GM12878 (cell line): Measurements from ENCODE around the gene VNN1. TPM values are rescaled to one million over a fixed set of nuclear protein-coding genes. Genes with fewer than 3 reads are reported as not detected.

ENCODE experiments used
- ATAC-seq: fragments of 200-7000 bp; cut with Tn5 transposase; 3 replicates; pipeline ENCODE4 v1.9.1; 2020; ENCODE audit warnings: mild to moderate bottlenecking, moderate library complexity
- BruUV-seq: library from RNA; stranded (reverse); fragments of 400-500 nt; replicated peaks from 2 replicates; lab custom pipeline; 2021; lab: Mats Ljungman, UMichigan
- CTCF ChIA-PET: fragments of 300-600 bp; sonication (Branson Sonifier 250); formaldehyde crosslinking; extraction: SDS; loops from one replicate; lab custom pipeline; 2021; ENCODE audit warnings: inconsistent platforms; lab: Yijun Ruan, JAX
- POLR2A ChIA-PET: fragments of 350-600 bp; formaldehyde crosslinking; extraction: SDS; loops from one replicate; lab custom pipeline; 2021; ENCODE audit warnings: inconsistent platforms; lab: Charles Lee
- RAD21 ChIA-PET: fragments of 300-600 bp; sonication (Branson Sonifier 250); formaldehyde crosslinking; loops from one replicate; lab custom pipeline; 2023; ENCODE audit warnings: antibody characterized with exemption; ENCODE audit not compliant: unreplicated experiment; lab: Charles Lee
- SMC1A ChIA-PET: fragments of 300-600 bp; sonication (Branson Sonifier 250); formaldehyde crosslinking; loops from one replicate; lab custom pipeline; 2023; ENCODE audit not compliant: unreplicated experiment, uncharacterized antibody; lab: Charles Lee
- DNase-seq: peaks from one replicate; pipeline ENCODE4 v3.0.0-alpha.2; 2011; ENCODE audit warnings: low read depth, low spot score
- FAIRE-seq: peaks from 3 replicates; lab custom pipeline; 2011; peaks lifted over from hg19 to GRCh38; lab: Jason Lieb, UNC
- H2AFZ ChIP-seq: 2 replicates; pipeline ENCODE4 v1.6.0; 2011; ENCODE audit warnings: low read depth, low read length, control low read depth; ENCODE audit not compliant: control insufficient read depth
- H3K27ac ChIP-seq: 2 replicates; pipeline ENCODE4 v1.5.1; 2011; ENCODE audit warnings: control low read depth; ENCODE audit not compliant: control insufficient read depth, insufficient read depth
- H3K27me3 ChIP-seq, 2 experiments: replicated peaks in 1 of 2; 2 replicates each; pipeline versions ENCODE4 v1.6.0 to v1.6.1; 2011; ENCODE audit warnings: low read length in 1 of 2; ENCODE audit not compliant: control insufficient read depth in 2 of 2, insufficient read depth in 2 of 2
- H3K36me3 ChIP-seq, 2 experiments: 2 replicates each; pipeline ENCODE4 v1.5.1; 2011; ENCODE audit warnings: low read length in 1 of 2; ENCODE audit not compliant: control insufficient read depth in 2 of 2, insufficient read depth in 2 of 2
- H3K4me1 ChIP-seq: 2 replicates; pipeline ENCODE4 v1.6.1; 2011; ENCODE audit warnings: mild to moderate bottlenecking, low read length, moderate library complexity, mixed read lengths; ENCODE audit not compliant: control insufficient read depth, insufficient read depth
- H3K4me2 ChIP-seq: 2 replicates; pipeline ENCODE4 v1.6.0; 2011; ENCODE audit warnings: control low read depth; ENCODE audit not compliant: control insufficient read depth, insufficient read depth
- H3K4me3 ChIP-seq: fragments of 200-600 bp; sonication (generic); 2 replicates; pipeline ENCODE4 v1.5.1; 2016
- H3K79me2 ChIP-seq: 2 replicates; pipeline ENCODE4 v1.6.0; 2011; ENCODE audit warnings: low read length; ENCODE audit not compliant: control insufficient read depth, insufficient read depth
- H3K9ac ChIP-seq: 2 replicates; pipeline ENCODE4 v1.8.0; 2011; ENCODE audit warnings: low read length, control low read depth, mixed read lengths; ENCODE audit not compliant: control insufficient read depth, insufficient read depth
- H3K9me3 ChIP-seq: replicated peaks from 3 replicates; pipeline ENCODE4 v1.5.1; 2011; ENCODE audit warnings: mild to moderate bottlenecking, low read length; ENCODE audit not compliant: control insufficient read depth, insufficient read depth
- H4K20me1 ChIP-seq: 2 replicates; pipeline ENCODE4 v1.6.0; 2011; ENCODE audit not compliant: control insufficient read depth, insufficient read depth
- ATF7 ChIP-seq: fragments of 450-650 bp; IDR thresholded peaks from 2 replicates; pipeline ENCODE4 v1.6.1; 2016; ENCODE audit warnings: low read depth, mild to moderate bottlenecking
- HDAC2 ChIP-seq: fragments of 200-600 bp; sonication (generic); IDR thresholded peaks from 2 replicates; pipeline ENCODE4 v1.6.1; 2017
- MTA2 ChIP-seq: fragments of 450-650 bp; IDR thresholded peaks from 2 replicates; pipeline ENCODE4 v1.6.1; 2016; ENCODE audit warnings: low read depth, mild to moderate bottlenecking, moderate library complexity
- MXI1 ChIP-seq: fragments of 150-350 bp; IDR thresholded peaks from 2 replicates; pipeline ENCODE4 v1.6.1; 2011; ENCODE audit warnings: low read depth, mild to moderate bottlenecking, inconsistent platforms, low read length, improper control_type of control experiment
- MYC ChIP-seq: IDR thresholded peaks from 2 replicates; pipeline ENCODE4 v1.6.1; 2011; ENCODE audit warnings: mild to moderate bottlenecking, low read length, moderate library complexity, inconsistent platforms; ENCODE audit not compliant: insufficient read depth, insufficient replicate concordance, insufficient read length, severe bottlenecking
- PML ChIP-seq: IDR thresholded peaks from 2 replicates; pipeline ENCODE4 v1.6.1; 2012; ENCODE audit warnings: low read length, inconsistent platforms
- POLR2AphosphoS2 ChIP-seq: IDR thresholded peaks from 2 replicates; pipeline ENCODE4 v1.6.1; 2011; ENCODE audit warnings: low read depth, mild to moderate bottlenecking, low read length, improper control_type of control experiment, moderate library complexity
- RBBP5 ChIP-seq: fragments of 200-600 bp; sonication (generic); conservative IDR thresholded peaks from 2 replicates; pipeline ENCODE4 v1.6.1; 2016
- ZBED1 ChIP-seq: IDR thresholded peaks from 2 replicates; pipeline ENCODE4 v1.6.1; 2016; ENCODE audit warnings: borderline replicate concordance
- ZNF217 ChIP-seq: fragments of 450-650 bp; IDR thresholded peaks from 2 replicates; pipeline ENCODE4 v1.6.1; 2017; ENCODE audit warnings: antibody characterized with exemption, mild to moderate bottlenecking
- WGBS: methylation state at CpG from one replicate; pipeline ENCODE4 v1.1.6; 2016; ENCODE audit warnings: low lambda C conversion rate; ENCODE audit not compliant: insufficient replicate concordance, insufficient coverage; ENCODE audit errors: missing lambda C conversion rate; 5-methylcytosine and 5-hydroxymethylcytosine counted together
- in situ Hi-C: fragments of 300-500 bp; cut with MboI; formaldehyde crosslinking; loops from 9 replicates; pipeline ENCODE4 v1.14.3; 2018; ENCODE audit warnings: mixed read lengths
- intact Hi-C: fragments of 100-400 bp; cut with micrococcal nuclease; formaldehyde crosslinking; loops from one replicate; pipeline ENCODE4 v1.14.2; 2022; ENCODE audit not compliant: unreplicated experiment
- polyA plus RNA-seq, 11 experiments: library from polyadenylated mRNA; depleted of rRNA in 4 of 11; unstranded in 6 of 11; stranded (reverse) in 5 of 11; fragments of >200 nt; fragmentation: Nextera tagmentation in 4 of 11; fragmentation: Illumina TruSeq in 1 of 11; extraction: Ambion mirVana in 4 of 11; extraction: Trizol in 1 of 11; gene quantifications; 1 replicate in 1 of 11; 2 replicates in 10 of 11; pipeline versions ENCODE4 v1.2.1 to v1.2.3, GENCODE V29; 2011 to 2016; ENCODE audit warnings: inconsistent platforms in 2 of 11, missing spikeins in 2 of 11, low read depth in 1 of 11
- total RNA-seq, 4 experiments: library from RNA; depleted of rRNA in 3 of 4; stranded (reverse); fragments of >200 nt in 3 of 4; fragmentation: Illumina TruSeq in 1 of 4; extraction: Trizol in 1 of 4; gene quantifications; 2 replicates each; pipeline versions ENCODE4 v1.2.1 to v1.2.3, GENCODE V29; 2013 to 2021
- TF ChIP-seq, protein P1 (sequence below): IDR thresholded peaks from 2 replicates; pipeline ENCODE4 v1.6.1; 2011; ENCODE audit warnings: low read depth, low read length, improper control_type of control experiment, borderline replicate concordance
- TF ChIP-seq, protein P2 (sequence below): fragments of 450-650 bp; formaldehyde crosslinking; IDR thresholded peaks from 2 replicates; pipeline ENCODE4 v1.4.0; 2022; ENCODE audit warnings: mild to moderate bottlenecking, moderate library complexity
- TF ChIP-seq, protein P3 (sequence below): fragments of 150-350 bp; IDR thresholded peaks from 2 replicates; pipeline ENCODE4 v1.6.1; 2016; ENCODE audit warnings: low read depth, low read length
- TF ChIP-seq, protein P4 (sequence below): IDR thresholded peaks from 2 replicates; pipeline ENCODE4 v1.6.1; 2011; ENCODE audit warnings: low read depth, mild to moderate bottlenecking, low read length, moderate library complexity, borderline replicate concordance; ENCODE audit errors: extremely low read depth
- TF ChIP-seq, protein P5 (sequence below): fragments of 450-650 bp; IDR thresholded peaks from 2 replicates; pipeline ENCODE4 v1.6.1; 2017; ENCODE audit warnings: mild to moderate bottlenecking, low read depth, inconsistent platforms; ENCODE audit not compliant: poor library complexity, severe bottlenecking

VNN1 gene
- total and polyA plus RNA-seq, 10 of the 15 experiments (the other 5 are each of a cell fraction or from before 2014, with no cell fraction given): not detected

DNA sequence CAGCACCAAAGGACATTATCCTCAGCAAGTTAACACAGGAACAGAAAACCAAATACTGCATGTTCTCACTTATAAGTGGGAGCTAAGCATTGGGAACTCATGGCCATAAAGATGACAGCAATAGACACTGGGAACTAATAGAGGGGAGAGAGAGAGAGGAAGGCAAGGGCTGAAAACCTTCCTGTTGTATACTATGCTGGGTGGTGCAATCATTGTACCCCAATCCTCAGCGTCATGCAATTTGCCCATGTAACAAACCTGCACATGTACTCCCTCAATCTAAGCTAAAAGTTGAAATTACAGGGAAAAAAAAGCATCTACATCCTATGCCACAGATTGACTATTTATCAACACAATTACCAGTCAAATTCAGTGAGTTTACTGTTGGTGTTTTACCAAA lies 20.0 kb upstream of the VNN1 start:
- intact Hi-C loops: no loop called here
- Histone ChIP-seq H3K9me3 (no peaks in the 10 kb centered on the region), H3K9ac (no peak overlapping the region), H3K4me2 (no peak overlapping the region), H2AFZ (no peak overlapping the region), H3K4me3 (no peak overlapping the region), H3K36me3 (no peaks in the 10 kb centered on the region), H4K20me1 (no peaks in the 10 kb centered on the region), H3K27ac (no peak overlapping the region), H3K79me2 (no peaks in the 10 kb centered on the region), H3K27me3 (no peaks in the 10 kb centered on the region), H3K4me1 (no peaks in the 10 kb centered on the region)
- DNase-seq (no peak), FAIRE-seq (no peak), ATAC-seq (no peak)
- WGBS: 47% methylated on average over 1 of the region's 1 CpG
- ChIA-PET CTCF (no interaction called here), SMC1A (interaction anchor here (1.2 kb wide), 1 partner anchor 29 kb away, joined by 4 read pairs; no protein-coding TSS in a partner anchor), RAD21 (no interaction called here), POLR2A (no interaction called here)
- in situ Hi-C loops: no loop called here
- no TSS peak for BruUV-seq
- no peak for TF ChIP-seq RBBP5
- TF ChIP-seq, protein P1, sequence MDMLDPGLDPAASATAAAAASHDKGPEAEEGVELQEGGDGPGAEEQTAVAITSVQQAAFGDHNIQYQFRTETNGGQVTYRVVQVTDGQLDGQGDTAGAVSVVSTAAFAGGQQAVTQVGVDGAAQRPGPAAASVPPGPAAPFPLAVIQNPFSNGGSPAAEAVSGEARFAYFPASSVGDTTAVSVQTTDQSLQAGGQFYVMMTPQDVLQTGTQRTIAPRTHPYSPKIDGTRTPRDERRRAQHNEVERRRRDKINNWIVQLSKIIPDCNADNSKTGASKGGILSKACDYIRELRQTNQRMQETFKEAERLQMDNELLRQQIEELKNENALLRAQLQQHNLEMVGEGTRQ: no peak
- TF ChIP-seq ZBED1: no peak
- TF ChIP-seq, protein P2, sequence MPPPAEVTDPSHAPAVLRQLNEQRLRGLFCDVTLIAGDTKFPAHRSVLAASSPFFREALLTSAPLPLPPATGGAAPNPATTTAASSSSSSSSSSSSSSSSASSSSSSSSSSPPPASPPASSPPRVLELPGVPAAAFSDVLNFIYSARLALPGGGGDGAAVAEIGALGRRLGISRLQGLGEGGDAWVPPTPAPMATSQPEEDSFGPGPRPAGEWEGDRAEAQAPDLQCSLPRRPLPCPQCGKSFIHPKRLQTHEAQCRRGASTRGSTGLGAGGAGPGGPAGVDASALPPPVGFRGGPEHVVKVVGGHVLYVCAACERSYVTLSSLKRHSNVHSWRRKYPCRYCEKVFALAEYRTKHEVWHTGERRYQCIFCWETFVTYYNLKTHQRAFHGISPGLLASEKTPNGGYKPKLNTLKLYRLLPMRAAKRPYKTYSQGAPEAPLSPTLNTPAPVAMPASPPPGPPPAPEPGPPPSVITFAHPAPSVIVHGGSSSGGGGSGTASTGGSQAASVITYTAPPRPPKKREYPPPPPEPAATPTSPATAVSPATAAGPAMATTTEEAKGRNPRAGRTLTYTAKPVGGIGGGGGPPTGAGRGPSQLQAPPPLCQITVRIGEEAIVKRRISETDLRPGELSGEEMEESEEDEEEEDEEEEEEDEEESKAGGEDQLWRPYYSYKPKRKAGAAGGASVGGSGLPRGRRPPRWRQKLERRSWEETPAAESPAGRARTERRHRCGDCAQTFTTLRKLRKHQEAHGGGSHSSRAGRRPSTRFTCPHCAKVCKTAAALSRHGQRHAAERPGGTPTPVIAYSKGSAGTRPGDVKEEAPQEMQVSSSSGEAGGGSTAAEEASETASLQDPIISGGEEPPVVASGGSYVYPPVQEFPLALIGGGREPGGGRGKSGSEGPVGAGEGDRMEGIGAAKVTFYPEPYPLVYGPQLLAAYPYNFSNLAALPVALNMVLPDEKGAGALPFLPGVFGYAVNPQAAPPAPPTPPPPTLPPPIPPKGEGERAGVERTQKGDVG: no peak
- TF ChIP-seq PML: no peak
- TF ChIP-seq MTA2: no peak
- TF ChIP-seq ATF7: no peak
- TF ChIP-seq MYC: no peak
- TF ChIP-seq, protein P3, sequence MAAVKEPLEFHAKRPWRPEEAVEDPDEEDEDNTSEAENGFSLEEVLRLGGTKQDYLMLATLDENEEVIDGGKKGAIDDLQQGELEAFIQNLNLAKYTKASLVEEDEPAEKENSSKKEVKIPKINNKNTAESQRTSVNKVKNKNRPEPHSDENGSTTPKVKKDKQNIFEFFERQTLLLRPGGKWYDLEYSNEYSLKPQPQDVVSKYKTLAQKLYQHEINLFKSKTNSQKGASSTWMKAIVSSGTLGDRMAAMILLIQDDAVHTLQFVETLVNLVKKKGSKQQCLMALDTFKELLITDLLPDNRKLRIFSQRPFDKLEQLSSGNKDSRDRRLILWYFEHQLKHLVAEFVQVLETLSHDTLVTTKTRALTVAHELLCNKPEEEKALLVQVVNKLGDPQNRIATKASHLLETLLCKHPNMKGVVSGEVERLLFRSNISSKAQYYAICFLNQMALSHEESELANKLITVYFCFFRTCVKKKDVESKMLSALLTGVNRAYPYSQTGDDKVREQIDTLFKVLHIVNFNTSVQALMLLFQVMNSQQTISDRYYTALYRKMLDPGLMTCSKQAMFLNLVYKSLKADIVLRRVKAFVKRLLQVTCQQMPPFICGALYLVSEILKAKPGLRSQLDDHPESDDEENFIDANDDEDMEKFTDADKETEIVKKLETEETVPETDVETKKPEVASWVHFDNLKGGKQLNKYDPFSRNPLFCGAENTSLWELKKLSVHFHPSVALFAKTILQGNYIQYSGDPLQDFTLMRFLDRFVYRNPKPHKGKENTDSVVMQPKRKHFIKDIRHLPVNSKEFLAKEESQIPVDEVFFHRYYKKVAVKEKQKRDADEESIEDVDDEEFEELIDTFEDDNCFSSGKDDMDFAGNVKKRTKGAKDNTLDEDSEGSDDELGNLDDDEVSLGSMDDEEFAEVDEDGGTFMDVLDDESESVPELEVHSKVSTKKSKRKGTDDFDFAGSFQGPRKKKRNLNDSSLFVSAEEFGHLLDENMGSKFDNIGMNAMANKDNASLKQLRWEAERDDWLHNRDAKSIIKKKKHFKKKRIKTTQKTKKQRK: no peak
- TF ChIP-seq, protein P4, sequence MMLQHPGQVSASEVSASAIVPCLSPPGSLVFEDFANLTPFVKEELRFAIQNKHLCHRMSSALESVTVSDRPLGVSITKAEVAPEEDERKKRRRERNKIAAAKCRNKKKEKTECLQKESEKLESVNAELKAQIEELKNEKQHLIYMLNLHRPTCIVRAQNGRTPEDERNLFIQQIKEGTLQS: no peak
- TF ChIP-seq, protein P5, sequence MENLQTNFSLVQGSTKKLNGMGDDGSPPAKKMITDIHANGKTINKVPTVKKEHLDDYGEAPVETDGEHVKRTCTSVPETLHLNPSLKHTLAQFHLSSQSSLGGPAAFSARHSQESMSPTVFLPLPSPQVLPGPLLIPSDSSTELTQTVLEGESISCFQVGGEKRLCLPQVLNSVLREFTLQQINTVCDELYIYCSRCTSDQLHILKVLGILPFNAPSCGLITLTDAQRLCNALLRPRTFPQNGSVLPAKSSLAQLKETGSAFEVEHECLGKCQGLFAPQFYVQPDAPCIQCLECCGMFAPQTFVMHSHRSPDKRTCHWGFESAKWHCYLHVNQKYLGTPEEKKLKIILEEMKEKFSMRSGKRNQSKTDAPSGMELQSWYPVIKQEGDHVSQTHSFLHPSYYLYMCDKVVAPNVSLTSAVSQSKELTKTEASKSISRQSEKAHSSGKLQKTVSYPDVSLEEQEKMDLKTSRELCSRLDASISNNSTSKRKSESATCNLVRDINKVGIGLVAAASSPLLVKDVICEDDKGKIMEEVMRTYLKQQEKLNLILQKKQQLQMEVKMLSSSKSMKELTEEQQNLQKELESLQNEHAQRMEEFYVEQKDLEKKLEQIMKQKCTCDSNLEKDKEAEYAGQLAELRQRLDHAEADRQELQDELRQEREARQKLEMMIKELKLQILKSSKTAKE: no peak
- no peak for TF ChIP-seq MXI1
- no peak for TF ChIP-seq POLR2AphosphoS2
- TF ChIP-seq ZNF217: no peak
- TF ChIP-seq HDAC2: no peak
